Measurements from ENCODE around the gene ESRRG. TPM values are rescaled to one million over a fixed set of nuclear protein-coding genes. Genes with fewer than 3 reads are reported as not detected.
"Not testable (repeated sequence)": the region's sequence is repeated elsewhere in the genome, so short reads cannot be mapped to it uniquely, and the experiment has no call there.

The ESRRG gene
- total RNA-seq, 1 donor from 2014 or later = 3.8 TPM

DNA sequence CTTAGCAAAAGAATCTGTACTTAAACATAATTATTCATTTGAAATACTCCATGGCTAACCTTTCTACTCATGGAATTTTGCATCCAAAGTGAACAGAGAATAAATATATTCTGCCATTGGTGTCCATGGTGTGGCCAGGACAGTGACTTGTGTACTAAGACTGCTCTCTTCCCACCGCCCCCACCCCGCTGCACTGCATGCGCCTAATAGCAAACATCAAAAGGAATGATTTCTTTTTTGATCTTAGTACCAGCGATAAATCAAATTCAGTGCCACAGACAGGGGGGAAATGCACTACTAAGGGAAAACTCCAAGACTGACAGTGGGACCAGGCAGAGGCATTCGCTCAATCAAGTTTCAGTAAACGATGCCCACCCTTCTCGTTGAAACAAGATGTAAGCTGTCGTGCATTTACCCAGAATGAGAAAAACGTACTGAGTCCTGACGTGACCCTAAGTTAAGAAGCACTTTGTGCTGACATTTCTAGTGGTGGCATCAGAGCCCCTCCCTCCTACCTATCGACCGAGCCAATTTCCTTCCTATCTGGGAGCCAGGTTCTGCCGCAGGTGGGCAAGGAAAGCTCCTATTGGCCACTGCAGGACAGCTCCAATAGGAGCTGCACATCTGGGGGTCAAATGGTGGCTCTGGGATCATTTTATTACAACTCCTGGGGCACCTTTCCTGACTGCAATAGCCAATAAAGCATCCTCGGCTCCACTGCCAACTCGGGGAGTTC, 12.5 kb downstream of the ESRRG start:
- Mint-ChIP-seq H3K4me3 (ENCODE audit: unreplicated experiment) (no peak overlapping the region), H3K36me3 (ENCODE audit: low read depth, unreplicated experiment) (no peaks in the 10 kb centered on the region), H3K27ac (ENCODE audit: unreplicated experiment) (no peak overlapping the region), H3K4me1 (ENCODE audit: unreplicated experiment) (peaks cover 12% of the 10 kb centered on the region), H3K9me3 (ENCODE audit: unreplicated experiment) (no peaks in the 10 kb centered on the region), H3K27me3 (ENCODE audit: unreplicated experiment) (no peaks in the 10 kb centered on the region)
- TF ChIP-seq, protein P1, sequence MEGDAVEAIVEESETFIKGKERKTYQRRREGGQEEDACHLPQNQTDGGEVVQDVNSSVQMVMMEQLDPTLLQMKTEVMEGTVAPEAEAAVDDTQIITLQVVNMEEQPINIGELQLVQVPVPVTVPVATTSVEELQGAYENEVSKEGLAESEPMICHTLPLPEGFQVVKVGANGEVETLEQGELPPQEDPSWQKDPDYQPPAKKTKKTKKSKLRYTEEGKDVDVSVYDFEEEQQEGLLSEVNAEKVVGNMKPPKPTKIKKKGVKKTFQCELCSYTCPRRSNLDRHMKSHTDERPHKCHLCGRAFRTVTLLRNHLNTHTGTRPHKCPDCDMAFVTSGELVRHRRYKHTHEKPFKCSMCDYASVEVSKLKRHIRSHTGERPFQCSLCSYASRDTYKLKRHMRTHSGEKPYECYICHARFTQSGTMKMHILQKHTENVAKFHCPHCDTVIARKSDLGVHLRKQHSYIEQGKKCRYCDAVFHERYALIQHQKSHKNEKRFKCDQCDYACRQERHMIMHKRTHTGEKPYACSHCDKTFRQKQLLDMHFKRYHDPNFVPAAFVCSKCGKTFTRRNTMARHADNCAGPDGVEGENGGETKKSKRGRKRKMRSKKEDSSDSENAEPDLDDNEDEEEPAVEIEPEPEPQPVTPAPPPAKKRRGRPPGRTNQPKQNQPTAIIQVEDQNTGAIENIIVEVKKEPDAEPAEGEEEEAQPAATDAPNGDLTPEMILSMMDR (IDR thresholded peaks at IDR 0.05; ENCODE audit: unreplicated experiment) = no peak
- DNase-seq (ENCODE audit: low spot score) = no peak

DNA sequence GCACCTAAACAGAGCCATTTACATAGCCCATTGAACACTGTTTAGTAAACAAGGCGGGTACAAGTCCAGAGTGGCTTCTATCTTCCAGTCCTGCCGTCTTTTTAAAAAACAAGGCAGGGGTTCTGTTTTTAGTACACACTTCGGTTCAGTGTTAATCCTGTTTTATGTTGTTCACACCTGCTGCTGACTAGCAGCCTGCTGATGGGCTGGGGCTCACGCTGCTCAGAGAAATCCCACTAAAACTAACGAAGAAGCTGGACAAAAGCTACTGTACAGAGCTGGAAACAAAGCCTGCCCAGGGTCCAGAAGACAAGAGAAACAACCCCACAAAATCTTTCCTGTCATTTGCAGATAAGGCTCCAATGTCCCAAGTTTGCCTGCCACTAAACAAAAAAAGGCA, 13.2 kb downstream of the ESRRG start:
- H3K27ac Mint-ChIP-seq (ENCODE audit: unreplicated experiment) = no peak overlapping the region
- peaks cover 12% of the 10 kb centered on the region for H3K4me1 Mint-ChIP-seq (ENCODE audit: unreplicated experiment)
- no peak overlapping the region for H3K4me3 Mint-ChIP-seq (ENCODE audit: unreplicated experiment)
- H3K27me3 Mint-ChIP-seq (ENCODE audit: unreplicated experiment) = no peaks in the 10 kb centered on the region
- no peaks in the 10 kb centered on the region for H3K9me3 Mint-ChIP-seq (ENCODE audit: unreplicated experiment)
- H3K36me3 Mint-ChIP-seq (ENCODE audit: low read depth, unreplicated experiment) = no peaks in the 10 kb centered on the region
- no peak for DNase-seq (ENCODE audit: low spot score)
- TF ChIP-seq, protein P1 (IDR thresholded peaks at IDR 0.05; ENCODE audit: unreplicated experiment) = no peak

DNA sequence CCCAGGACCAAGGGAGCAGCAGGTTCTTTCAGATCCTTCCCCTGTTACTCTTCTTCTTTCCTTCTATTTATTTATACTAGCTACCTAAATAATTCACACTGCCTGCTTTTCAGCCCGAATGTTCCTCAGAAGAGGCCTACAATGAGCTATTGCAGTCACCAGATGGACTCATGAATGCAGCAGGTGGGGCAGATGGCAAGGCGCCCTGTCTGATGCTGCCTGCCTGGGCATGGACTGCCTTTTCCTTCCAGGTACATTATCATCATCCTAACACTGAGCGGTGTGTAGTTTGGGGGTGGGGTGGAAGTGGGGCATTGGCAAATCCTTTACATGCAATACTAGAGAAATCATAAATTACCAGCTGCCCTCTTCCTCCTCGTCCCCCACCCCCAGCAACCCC, 17.6 kb downstream of the ESRRG start:
- H3K9me3 Mint-ChIP-seq (ENCODE audit: unreplicated experiment) = no peaks in the 10 kb centered on the region
- H3K27me3 Mint-ChIP-seq (ENCODE audit: unreplicated experiment) = no peaks in the 10 kb centered on the region
- no peak for DNase-seq (ENCODE audit: low spot score)
- TF ChIP-seq, protein P1 (IDR thresholded peaks at IDR 0.05; ENCODE audit: unreplicated experiment) = no peak
- no peaks in the 10 kb centered on the region for H3K36me3 Mint-ChIP-seq (ENCODE audit: low read depth, unreplicated experiment)
- H3K27ac Mint-ChIP-seq (ENCODE audit: unreplicated experiment) = no peak overlapping the region
- no peak overlapping the region for H3K4me3 Mint-ChIP-seq (ENCODE audit: unreplicated experiment)
- peaks cover 5% of the 10 kb centered on the region for H3K4me1 Mint-ChIP-seq (ENCODE audit: unreplicated experiment)

DNA sequence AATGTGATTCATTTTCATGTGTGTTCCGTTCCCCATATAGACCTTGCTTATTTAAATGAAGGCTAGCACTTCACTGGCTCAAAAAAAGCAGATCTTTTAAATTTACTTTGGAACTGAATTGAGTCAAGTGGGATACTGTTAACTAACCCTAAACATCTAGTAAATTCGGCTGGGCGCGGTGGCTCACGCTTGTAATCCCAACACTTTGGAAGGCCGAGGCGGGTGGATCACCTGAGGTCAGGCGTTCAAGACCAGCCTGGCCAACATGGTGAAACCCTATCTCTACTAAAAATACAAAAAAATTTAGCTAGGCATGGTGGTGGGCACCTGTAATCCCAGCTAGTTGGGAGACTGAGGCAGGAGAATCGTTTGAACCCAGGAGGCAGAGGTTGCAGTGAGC, 19.2 kb downstream of the ESRRG start:
- H3K36me3 Mint-ChIP-seq (ENCODE audit: low read depth, unreplicated experiment); H3K9me3 Mint-ChIP-seq (ENCODE audit: unreplicated experiment); H3K27me3 Mint-ChIP-seq (ENCODE audit: unreplicated experiment); H3K27ac Mint-ChIP-seq (ENCODE audit: unreplicated experiment); DNase-seq (ENCODE audit: low spot score); H3K4me1 Mint-ChIP-seq (ENCODE audit: unreplicated experiment); H3K4me3 Mint-ChIP-seq (ENCODE audit: unreplicated experiment): not testable (repeated sequence)

DNA sequence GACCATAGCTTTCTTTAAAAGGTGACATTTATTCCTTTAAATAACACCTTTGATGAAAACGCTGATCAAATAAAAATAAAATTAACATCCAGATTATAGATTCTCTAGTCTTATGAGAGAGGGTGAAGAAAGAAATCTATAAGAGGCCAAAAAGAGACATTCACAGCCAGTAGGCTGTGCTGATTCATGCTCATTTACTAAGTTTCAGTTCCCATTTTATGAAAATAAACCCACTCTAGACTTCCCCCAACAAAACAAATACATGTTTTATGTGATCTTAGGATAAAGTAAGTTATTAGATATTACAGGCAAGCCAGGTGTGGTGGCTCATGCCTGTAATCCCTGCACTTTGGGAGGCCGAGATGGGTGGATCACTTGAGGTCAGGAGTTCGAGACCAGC, 21.1 kb downstream of the ESRRG start:
- TF ChIP-seq, protein P1 (IDR thresholded peaks at IDR 0.05; ENCODE audit: unreplicated experiment) = no peak
- H3K4me1 Mint-ChIP-seq (ENCODE audit: unreplicated experiment) = no peaks in the 10 kb centered on the region
- no peak for DNase-seq (ENCODE audit: low spot score)
- H3K36me3 Mint-ChIP-seq (ENCODE audit: low read depth, unreplicated experiment) = no peaks in the 10 kb centered on the region
- no peak overlapping the region for H3K27ac Mint-ChIP-seq (ENCODE audit: unreplicated experiment)
- H3K4me3 Mint-ChIP-seq (ENCODE audit: unreplicated experiment) = no peak overlapping the region
- no peaks in the 10 kb centered on the region for H3K27me3 Mint-ChIP-seq (ENCODE audit: unreplicated experiment)
- no peaks in the 10 kb centered on the region for H3K9me3 Mint-ChIP-seq (ENCODE audit: unreplicated experiment)

Data from endothelial cell (in vitro differentiated cells).